GM12878 (cell line): ENCODE data around the gene ANO6.

Experiments
- ATF7 ChIP-seq: fragments of 450-650 bp; IDR thresholded peaks from 2 replicates; pipeline ENCODE4 v1.6.1; 2016; ENCODE audit warnings: low read depth, mild to moderate bottlenecking
- BCL3 ChIP-seq: IDR thresholded peaks from 2 replicates; pipeline ENCODE4 v1.6.1; 2011; ENCODE audit warnings: borderline replicate concordance, low read depth, mild to moderate bottlenecking, moderate library complexity, low read length; ENCODE audit not compliant: insufficient read depth, poor library complexity, severe bottlenecking
- CTCF ChIP-seq, 3 experiments: IDR thresholded peaks in 2 of 3; conservative IDR thresholded peaks in 1 of 3; 2 replicates each; pipeline ENCODE4 v1.5.1; 2011; ENCODE audit warnings: low read depth in 3 of 3, low read length in 3 of 3, mild to moderate bottlenecking in 3 of 3, control low read depth in 2 of 3, moderate library complexity in 2 of 3, inconsistent platforms in 1 of 3, mixed read lengths in 1 of 3; ENCODE audit not compliant: control insufficient read depth in 2 of 3, insufficient read depth in 1 of 3; ENCODE audit errors: extremely low read depth in 1 of 3
- ETV6 ChIP-seq, 2 experiments: fragments of 450-650 bp in 1 of 2; IDR thresholded peaks in 1 of 2; conservative IDR thresholded peaks in 1 of 2; 2 replicates each; pipeline ENCODE4 v1.6.1; 2014; ENCODE audit warnings: antibody characterized with exemption in 1 of 2, borderline replicate concordance in 1 of 2, low read depth in 1 of 2, mild to moderate bottlenecking in 1 of 2, moderate library complexity in 1 of 2
- JUNB ChIP-seq: IDR thresholded peaks from 2 replicates; pipeline ENCODE4 v1.6.1; 2016; ENCODE audit warnings: antibody characterized with exemption, mild to moderate bottlenecking
- NKRF ChIP-seq: fragments of 450-650 bp; conservative IDR thresholded peaks from 2 replicates; pipeline ENCODE4 v1.6.1; 2017; ENCODE audit warnings: mild to moderate bottlenecking, moderate library complexity
- NR2C2 ChIP-seq: IDR thresholded peaks from 2 replicates; pipeline ENCODE4 v1.6.1; 2011; ENCODE audit warnings: borderline replicate concordance, low read depth; ENCODE audit not compliant: control insufficient read depth, insufficient read length
- POLR2A ChIP-seq: IDR thresholded peaks from 2 replicates; pipeline ENCODE4 v1.6.1; 2011; ENCODE audit warnings: low read depth, mild to moderate bottlenecking, low read length
- POLR2AphosphoS5 ChIP-seq: IDR thresholded peaks from 2 replicates; pipeline ENCODE4 v1.6.1; 2011; ENCODE audit warnings: mild to moderate bottlenecking, low read length, inconsistent platforms
- SP1 ChIP-seq: IDR thresholded peaks from one replicate; pipeline ENCODE4 v1.6.1; 2011; ENCODE audit warnings: low read depth, low read length
- SPI1 ChIP-seq: IDR thresholded peaks from 2 replicates; pipeline ENCODE4 v1.6.1; 2011; ENCODE audit warnings: low read depth, mild to moderate bottlenecking, low read length, moderate library complexity, borderline replicate concordance; ENCODE audit not compliant: insufficient read depth
- USF2 ChIP-seq: IDR thresholded peaks from 2 replicates; pipeline ENCODE4 v1.6.1; 2011; ENCODE audit warnings: low read depth, low read length, improper control_type of control experiment, borderline replicate concordance

- TF ChIP-seq POLR2A (no peak), JUNB (no peak), ATF7 (no peak), ETV6 (conservative IDR thresholded peaks at IDR 0.05 in 1 of 2, IDR thresholded peaks at IDR 0.05 in 1 of 2; ENCODE audit: borderline replicate concordance in 1 of 2, low read depth in 1 of 2) (no peak), SP1 (no peak), SPI1 (no peak), BCL3 (no peak), CTCF (IDR thresholded peaks at IDR 0.05 in 2 of 3, conservative IDR thresholded peaks at IDR 0.05 in 1 of 3; ENCODE audit: control insufficient read depth in 2 of 3, extremely low read depth in 1 of 3, insufficient read depth in 1 of 3, low read depth in 3 of 3, low read length in 3 of 3) (no peak), POLR2AphosphoS5 (no peak), NR2C2 (no peak), USF2 (no peak), NKRF (no peak)
Observed at GRCh38 chr12:45426294-45426693, 210.4 kb downstream of the ANO6 start.
